ENCODE measurements around the gene FEM1B.

Gene FEM1B

GRCh38 chr15:68335251-68335650 is 57.7 kb downstream of the FEM1B start:
- H3K27me3 ChIP-seq (replicated peaks; ENCODE audit: insufficient read depth, low read length): no peaks in the 10 kb centered on the region

GRCh38 chr15:68335655-68336054 is 58.1 kb downstream of the FEM1B start:
- no peak overlapping the region for H3K4me3 ChIP-seq (ENCODE audit: low read length)
- H3K9ac ChIP-seq (ENCODE audit: low read length): no peak overlapping the region
- no peaks in the 10 kb centered on the region for H3K4me1 ChIP-seq (ENCODE audit: low read length)
- H3K36me3 ChIP-seq (replicated peaks; ENCODE audit: insufficient read depth, low read length): no peaks in the 10 kb centered on the region
- no peaks in the 10 kb centered on the region for H3K9me2 ChIP-seq (replicated peaks; ENCODE audit: insufficient read depth, low read length)
- no peaks in the 10 kb centered on the region for H3K9me3 ChIP-seq (replicated peaks; ENCODE audit: insufficient read depth, low read length)
- no peak for TF ChIP-seq EZH2phosphoT487 (IDR thresholded peaks at IDR 0.05; ENCODE audit: low read length)
- no peak for TF ChIP-seq EZH2 (optimal IDR thresholded peaks at IDR 0.05; ENCODE audit: low read depth, low read length)
- TF ChIP-seq CTCF (IDR thresholded peaks at IDR 0.05; ENCODE audit: low read length): no peak
- no peak overlapping the region for H3K4me2 ChIP-seq (ENCODE audit: low read depth, low read length)
- H3K27me3 ChIP-seq (replicated peaks; ENCODE audit: insufficient read depth, low read length): no peaks in the 10 kb centered on the region
- H2AFZ ChIP-seq (ENCODE audit: low read length): no peak overlapping the region
- no peak for DNase-seq
- no peaks in the 10 kb centered on the region for H4K20me1 ChIP-seq (ENCODE audit: insufficient read depth, low read length)
- H3F3A ChIP-seq (ENCODE audit: insufficient read depth, low read length): no peaks in the 10 kb centered on the region
- no peak overlapping the region for H3K27ac ChIP-seq (ENCODE audit: low read length)
- H3K79me2 ChIP-seq (ENCODE audit: low read length): no peaks in the 10 kb centered on the region

More at GRCh38 chr15:68335251-68335650, 57.7 kb downstream of the FEM1B start:
- Histone ChIP-seq H3K9me2 (replicated peaks; ENCODE audit: insufficient read depth, low read length) (no peaks in the 10 kb centered on the region), H3K36me3 (replicated peaks; ENCODE audit: insufficient read depth, low read length) (no peaks in the 10 kb centered on the region), H3K9ac (ENCODE audit: low read length) (no peak overlapping the region), H3K4me2 (ENCODE audit: low read depth, low read length) (no peak overlapping the region), H4K20me1 (ENCODE audit: insufficient read depth, low read length) (no peaks in the 10 kb centered on the region), H3K9me3 (replicated peaks; ENCODE audit: insufficient read depth, low read length) (no peaks in the 10 kb centered on the region), H3K79me2 (ENCODE audit: low read length) (no peaks in the 10 kb centered on the region), H3F3A (ENCODE audit: insufficient read depth, low read length) (no peaks in the 10 kb centered on the region), H3K27ac (ENCODE audit: low read length) (no peak overlapping the region), H3K4me3 (ENCODE audit: low read length) (no peak overlapping the region), H2AFZ (ENCODE audit: low read length) (no peak overlapping the region), H3K4me1 (ENCODE audit: low read length) (no peaks in the 10 kb centered on the region)
- no peak for DNase-seq
- TF ChIP-seq CTCF (IDR thresholded peaks at IDR 0.05; ENCODE audit: low read length) (no peak), EZH2phosphoT487 (IDR thresholded peaks at IDR 0.05; ENCODE audit: low read length) (no peak), EZH2 (optimal IDR thresholded peaks at IDR 0.05; ENCODE audit: low read depth, low read length) (no peak)

- Histone ChIP-seq H3K79me2 (ENCODE audit: low read length) (no peaks in the 10 kb centered on the region), H3F3A (ENCODE audit: insufficient read depth, low read length) (no peaks in the 10 kb centered on the region), H2AFZ (ENCODE audit: low read length) (no peak overlapping the region), H3K4me1 (ENCODE audit: low read length) (no peaks in the 10 kb centered on the region), H3K27ac (ENCODE audit: low read length) (no peak overlapping the region), H3K9me2 (replicated peaks; ENCODE audit: insufficient read depth, low read length) (no peaks in the 10 kb centered on the region), H3K9me3 (replicated peaks; ENCODE audit: insufficient read depth, low read length) (no peaks in the 10 kb centered on the region), H3K4me3 (ENCODE audit: low read length) (no peak overlapping the region), H3K27me3 (replicated peaks; ENCODE audit: insufficient read depth, low read length) (no peaks in the 10 kb centered on the region), H4K20me1 (ENCODE audit: insufficient read depth, low read length) (no peaks in the 10 kb centered on the region), H3K36me3 (replicated peaks; ENCODE audit: insufficient read depth, low read length) (no peaks in the 10 kb centered on the region), H3K4me2 (ENCODE audit: low read depth, low read length) (no peak overlapping the region), H3K9ac (ENCODE audit: low read length) (no peak overlapping the region)
- no peak for DNase-seq
- TF ChIP-seq EZH2phosphoT487 (IDR thresholded peaks at IDR 0.05; ENCODE audit: low read length): no peak
- no peak for TF ChIP-seq CTCF (IDR thresholded peaks at IDR 0.05; ENCODE audit: low read length)
- TF ChIP-seq EZH2 (optimal IDR thresholded peaks at IDR 0.05; ENCODE audit: low read depth, low read length): no peak
Measured at GRCh38 chr15:68336516-68336915, 59.0 kb downstream of the FEM1B start.

Data from MM.1S (cell line).